Stimulated activated naive CD8-positive, alpha-beta T cell treated with anti-CD3 and anti-CD28 coated beads, Interleukin-15, Interleukin-2, amounts not matched to agents 100 U/mL and 50 U/mL, for 24 hours (primary cell): Measurements from ENCODE around the gene TK2.
"Not testable (repeated sequence)": the region's sequence is repeated elsewhere in the genome, so short reads cannot be mapped to it uniquely, and the experiment has no call there.

Experiments
- ATAC-seq: fragments of 150-1000 bp; cut with Tn5 transposase; one replicate; pipeline ENCODE4 v1.10.0; 2021
- DNase-seq: peaks from one replicate; pipeline ENCODE4 v3.0.0; 2021

Gene TK2

GRCh38 chr16:66572356-66572755 lies 22.4 kb upstream of the TK2 start:
- DNase-seq: no peak
- ATAC-seq: no peak

GRCh38 chr16:66569827-66570405 lies 20.0 kb upstream of the TK2 start:
- DNase-seq: no peak
- ATAC-seq: no peak

- no peak for ATAC-seq
- DNase-seq: no peak
Observed at GRCh38 chr16:66569131-66569530, 19.2 kb upstream of the TK2 start.

- DNase-seq (no peak), ATAC-seq (no peak)
Observed at GRCh38 chr16:66568355-66568754, 18.4 kb upstream of the TK2 start.

- ATAC-seq: not testable (repeated sequence)
Observed at GRCh38 chr16:66567270-66567669, 17.3 kb upstream of the TK2 start.

GRCh38 chr16:66566051-66566901 lies 16.4 kb upstream of the TK2 start, which contains the start of gene CMTM1:
TSS of gene CMTM1 (plus strand) at chr16:66566439. CDS start at chr16:66566514, 75 bp downstream.
- ATAC-seq (no peak), DNase-seq (no peak)

More at GRCh38 chr16:66567270-66567669, 17.3 kb upstream of the TK2 start:
- DNase-seq: not testable (repeated sequence)

- no peak for DNase-seq
- ATAC-seq: peak; percentile 78
Observed at GRCh38 chr16:66563574-66564334, 13.8 kb upstream of the TK2 start.

- ATAC-seq: no peak
- DNase-seq: no peak
Observed at GRCh38 chr16:66562986-66563385, 13.1 kb upstream of the TK2 start.

- DNase-seq (no peak), ATAC-seq (no peak)
Observed at GRCh38 chr16:66562409-66562808, 12.5 kb upstream of the TK2 start.

GRCh38 chr16:66561381-66562080 lies 11.6 kb upstream of the TK2 start:
- DNase-seq: no peak
- no peak for ATAC-seq

GRCh38 chr16:66560107-66560506 lies 10.2 kb upstream of the TK2 start:
- DNase-seq (no peak), ATAC-seq (no peak)

- ATAC-seq (no peak), DNase-seq (no peak)
Observed at GRCh38 chr16:66554495-66554894, 4.6 kb upstream of the TK2 start.

GRCh38 chr16:66554021-66554420 lies 4.1 kb upstream of the TK2 start:
- DNase-seq: no peak
- no peak for ATAC-seq

- ATAC-seq (no peak), DNase-seq (no peak)
Observed at GRCh38 chr16:66553223-66553622, 3.3 kb upstream of the TK2 start.

- peak; percentile 63 for ATAC-seq
- peak; percentile 90 for DNase-seq
Observed at GRCh38 chr16:66552286-66553177, 2.6 kb upstream of the TK2 start, which contains the start of gene CKLF. TSS of gene CKLF (plus strand) at chr16:66552576. CDS start at chr16:66552716, 140 bp downstream.

GRCh38 chr16:66551788-66552285 lies 1.9 kb upstream of the TK2 start:
- no peak for DNase-seq
- ATAC-seq: no peak

GRCh38 chr16:66551348-66551759 lies 1.4 kb upstream of the TK2 start:
- DNase-seq: peak; percentile 67
- peak; percentile 25 for ATAC-seq

GRCh38 chr16:66548868-66549267 lies 1.1 kb downstream of the TK2 start:
- ATAC-seq (no peak), DNase-seq (no peak)

GRCh38 chr16:66548068-66548467 lies 1.9 kb downstream of the TK2 start:
- DNase-seq (no peak), ATAC-seq (no peak)

GRCh38 chr16:66547101-66547989 lies 2.6 kb downstream of the TK2 start:
- ATAC-seq (no peak), DNase-seq (no peak)
